BE2C (cell line): Measurements from ENCODE around the gene HINFP.

Experiments
- DNase-seq: peaks from one replicate; pipeline ENCODE4 v3.0.0-alpha.2; 2020
- H3K27me3 ChIP-seq: fragments of 250-450 bp; sonication (Bioruptor Pico); 2 replicates; pipeline ENCODE4 v1.5.1; 2020; ENCODE audit warnings: mild to moderate bottlenecking
- H3K36me3 ChIP-seq: fragments of 250-450 bp; sonication (Bioruptor Pico); 2 replicates; pipeline ENCODE4 v1.5.1; 2020; ENCODE audit warnings: mild to moderate bottlenecking
- H3K4me1 ChIP-seq: fragments of 250-450 bp; sonication (Bioruptor Pico); 2 replicates; pipeline ENCODE4 v1.5.1; 2020
- H3K4me3 ChIP-seq: 2 replicates; pipeline ENCODE4 v1.5.1; 2011; ENCODE audit warnings: low read depth, low read length
- H3K9me3 ChIP-seq: fragments of 250-450 bp; sonication (Bioruptor Pico); 2 replicates; pipeline ENCODE4 v1.5.1; 2020
- CTCF ChIP-seq: IDR thresholded peaks from 2 replicates; pipeline ENCODE4 v1.5.1; 2012; ENCODE audit warnings: mild to moderate bottlenecking, low read depth, low read length

Gene HINFP

DNA sequence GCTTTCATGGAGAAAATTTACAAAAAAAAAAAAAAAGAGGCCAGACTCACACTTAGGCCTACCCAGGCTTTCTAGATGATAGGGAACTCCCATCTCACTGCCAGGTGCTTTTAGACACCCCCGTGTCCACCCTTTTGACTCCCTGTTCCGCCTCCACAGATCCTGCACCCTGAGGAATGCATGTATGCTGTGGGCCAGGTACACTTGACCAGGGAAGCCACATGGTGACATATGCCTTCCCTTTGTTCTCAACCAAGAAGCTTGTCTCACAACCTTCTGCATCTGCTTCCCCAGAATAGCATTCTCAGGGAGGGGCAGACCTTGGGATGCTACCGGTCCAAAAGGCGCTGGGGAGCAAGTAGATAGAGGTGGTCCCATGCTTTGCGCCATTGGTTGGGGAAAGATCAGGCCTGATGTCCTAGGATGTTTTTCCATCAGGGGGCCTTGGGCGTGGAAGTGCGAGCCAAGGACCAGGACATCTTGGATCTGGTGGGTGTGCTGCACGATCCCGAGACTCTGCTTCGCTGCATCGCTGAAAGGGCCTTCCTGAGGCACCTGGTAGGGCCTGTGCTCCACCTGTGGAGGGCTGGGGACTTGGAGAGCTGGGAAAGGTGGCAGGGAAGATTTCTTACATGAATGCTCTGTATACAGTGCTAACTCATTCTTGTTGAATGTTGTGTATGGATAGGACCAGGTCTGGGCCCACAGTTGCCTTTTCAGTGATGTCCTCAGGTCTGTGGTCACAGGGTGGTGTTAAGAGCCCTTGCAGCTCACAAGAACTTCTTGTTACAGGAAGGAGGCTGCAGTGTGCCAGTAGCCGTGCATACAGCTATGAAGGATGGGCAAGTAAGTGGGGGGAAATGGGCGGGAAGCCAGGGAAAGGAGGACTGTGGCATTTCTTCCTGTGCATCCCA, 29.2 kb upstream of the HINFP start:
- peaks cover 38% of the 10 kb centered on the region for H3K36me3 ChIP-seq
- no peaks in the 10 kb centered on the region for H3K27me3 ChIP-seq
- no peak for TF ChIP-seq CTCF
- no peak for DNase-seq
- no peaks in the 10 kb centered on the region for H3K9me3 ChIP-seq
- peak overlapping the region; percentile 80 for H3K4me3 ChIP-seq
- peaks cover 14% of the 10 kb centered on the region; the same call in 1 of the 2 replicates for H3K4me1 ChIP-seq

DNA sequence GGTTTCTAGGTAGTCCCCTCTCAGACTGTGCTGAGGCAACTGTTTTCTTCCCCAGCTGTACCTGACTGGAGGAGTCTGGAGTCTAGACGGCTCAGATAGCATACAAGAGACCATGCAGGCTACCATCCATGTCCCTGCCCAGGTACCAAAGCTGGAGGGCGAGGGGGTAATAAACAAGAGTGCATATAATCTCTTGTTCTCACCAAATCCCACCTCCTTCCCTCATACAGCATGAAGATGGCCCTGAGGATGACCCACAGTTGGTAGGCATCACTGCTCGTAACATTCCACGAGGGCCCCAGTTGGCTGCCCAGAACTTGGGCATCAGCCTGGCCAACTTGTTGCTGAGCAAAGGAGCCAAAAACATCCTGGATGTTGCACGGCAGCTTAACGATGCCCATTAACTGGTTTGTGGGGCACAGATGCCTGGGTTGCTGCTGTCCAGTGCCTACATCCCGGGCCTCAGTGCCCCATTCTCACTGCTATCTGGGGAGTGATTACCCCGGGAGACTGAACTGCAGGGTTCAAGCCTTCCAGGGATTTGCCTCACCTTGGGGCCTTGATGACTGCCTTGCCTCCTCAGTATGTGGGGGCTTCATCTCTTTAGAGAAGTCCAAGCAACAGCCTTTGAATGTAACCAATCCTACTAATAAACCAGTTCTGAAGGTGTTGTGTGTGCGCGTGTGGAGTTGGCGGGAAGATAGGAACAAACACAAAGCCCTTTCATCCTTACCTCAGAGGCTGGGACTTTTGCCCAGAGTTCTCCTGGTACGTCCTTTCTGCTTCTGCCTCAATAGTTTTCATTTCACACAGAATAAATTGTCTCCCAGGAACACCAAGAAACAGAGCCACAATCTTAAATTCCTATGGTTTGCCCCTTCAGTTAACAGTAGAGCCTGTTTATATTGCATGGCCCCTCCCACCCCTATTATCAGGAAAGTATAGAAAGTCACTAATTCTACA, 28.2 kb upstream of the HINFP start:
- peaks cover 47% of the 10 kb centered on the region for H3K36me3 ChIP-seq
- peak overlapping the region; percentile 80 for H3K4me3 ChIP-seq
- no peak for TF ChIP-seq CTCF
- H3K27me3 ChIP-seq, result no peaks in the 10 kb centered on the region
- no peak for DNase-seq
- peaks cover 11% of the 10 kb centered on the region; the same call in 1 of the 2 replicates for H3K4me1 ChIP-seq
- no peaks in the 10 kb centered on the region for H3K9me3 ChIP-seq

GRCh38 chr11:119093942-119094815, 27.2 kb upstream of the HINFP start:
- peaks cover 11% of the 10 kb centered on the region; the same call in 1 of the 2 replicates for H3K4me1 ChIP-seq
- peaks cover 49% of the 10 kb centered on the region for H3K36me3 ChIP-seq
- no peaks in the 10 kb centered on the region for H3K9me3 ChIP-seq
- TF ChIP-seq CTCF, result no peak
- peak; percentile 26 for DNase-seq
- H3K27me3 ChIP-seq, result no peaks in the 10 kb centered on the region
- H3K4me3 ChIP-seq, result peak overlapping the region; percentile 80

DNA sequence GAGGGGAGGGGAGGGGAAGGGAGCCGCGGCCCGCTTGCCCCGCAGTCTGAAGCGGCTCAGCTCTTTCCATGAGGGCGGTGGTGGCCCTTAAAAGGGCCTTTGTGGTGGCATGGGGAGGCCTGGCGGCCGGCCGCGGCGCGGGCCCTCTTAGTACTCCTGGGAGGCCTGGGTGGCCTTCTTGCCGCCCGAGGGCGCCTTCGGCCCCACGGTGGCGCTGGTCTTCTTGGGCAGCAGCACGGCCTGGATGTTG, 26.6 kb upstream of the HINFP start:
- peaks cover 49% of the 10 kb centered on the region for H3K36me3 ChIP-seq
- TF ChIP-seq CTCF, result peak; percentile 68
- no peaks in the 10 kb centered on the region for H3K9me3 ChIP-seq
- H3K27me3 ChIP-seq, result no peaks in the 10 kb centered on the region
- peak overlapping the region; percentile 80 for H3K4me3 ChIP-seq
- peak; percentile 87 for DNase-seq
- peaks cover 7% of the 10 kb centered on the region; the same call in 1 of the 2 replicates for H3K4me1 ChIP-seq

DNA sequence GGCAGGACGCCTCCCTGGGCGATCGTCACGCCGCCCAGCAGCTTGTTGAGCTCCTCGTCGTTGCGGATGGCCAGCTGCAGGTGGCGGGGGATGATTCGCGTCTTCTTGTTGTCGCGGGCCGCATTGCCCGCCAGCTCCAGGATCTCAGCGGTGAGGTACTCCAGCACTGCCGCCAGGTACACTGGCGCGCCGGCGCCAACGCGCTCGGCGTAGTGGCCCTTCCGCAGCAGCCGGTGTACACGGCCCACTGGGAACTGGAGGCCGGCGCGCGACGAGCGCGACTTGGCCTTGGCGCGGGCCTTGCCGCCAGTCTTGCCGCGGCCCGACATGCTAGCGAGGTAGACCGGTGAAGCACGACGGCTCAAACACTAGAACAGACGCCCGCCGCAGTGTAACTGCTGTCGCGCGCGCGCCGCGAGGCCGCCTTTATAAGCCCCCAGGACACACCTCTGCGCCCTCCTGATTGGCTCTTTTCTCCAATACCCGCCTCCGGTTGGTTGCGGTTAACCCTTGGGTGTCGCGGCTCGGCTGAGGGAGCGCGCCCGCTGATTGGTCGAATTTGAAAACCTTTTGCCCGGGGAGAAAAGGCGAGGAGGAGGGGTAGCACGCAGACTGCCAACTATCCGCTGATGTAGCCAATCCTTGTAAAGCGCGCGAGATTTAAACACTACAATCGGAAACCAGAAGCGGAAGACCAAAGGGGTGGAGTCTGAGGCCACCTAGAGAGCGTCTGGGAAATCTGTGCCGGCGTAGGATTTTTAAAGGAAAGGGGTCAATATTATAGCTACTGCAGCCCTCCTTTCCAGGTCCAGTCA, 26.1 kb upstream of the HINFP start:
- Histone ChIP-seq H3K4me3 (peak overlapping the region; percentile 80), H3K36me3 (peaks cover 49% of the 10 kb centered on the region), H3K27me3 (no peaks in the 10 kb centered on the region), H3K4me1 (peaks cover 7% of the 10 kb centered on the region; the same call in 1 of the 2 replicates), H3K9me3 (no peaks in the 10 kb centered on the region)
- DNase-seq, result peak; percentile 99
- peak; percentile 22; the same call in 1 of the 2 replicates for TF ChIP-seq CTCF
